H1 (cell line): ENCODE measurements around the gene DCN. TPM values are rescaled to one million over a fixed set of nuclear protein-coding genes. Genes with fewer than 3 reads are reported as not detected.

Source experiments
- USF2 ChIP-seq: IDR thresholded peaks from 2 replicates; pipeline ENCODE4 v1.6.1; 2011; ENCODE audit warnings: low read length, improper control_type of control experiment
- polyA plus RNA-seq, 7 experiments: library from polyadenylated mRNA; depleted of rRNA in 3 of 7; stranded (reverse) in 5 of 7; unstranded in 2 of 7; fragments of >200 nt in 5 of 7; fragments of 200-250 nt in 2 of 7; gene quantifications; 1 replicate in 5 of 7; 2 replicates in 1 of 7; 4 replicates in 1 of 7; pipeline versions ENCODE4 v1.2.1 to v1.2.3, GENCODE V29; 2011 to 2013; ENCODE audit warnings: missing spikeins in 2 of 7, mixed read lengths in 2 of 7
- small RNA-seq: library from polyadenylated mRNA; stranded (forward); fragments of <200 nt; extraction: miRNeasy Mini kit (QIAGEN cat#:217004); gene quantifications from one replicate; pipeline ENCODE3, GENCODE V24; 2013; ENCODE audit not compliant: insufficient read depth
- total RNA-seq: library from RNA; stranded (reverse); fragmentation: NEBNext Ultra II Directional; extraction: Animal tissue kit (Norgen Biotek cat#: 25700); gene quantifications from 2 replicates; pipeline ENCODE4 v1.2.1, GENCODE V29; 2021

DCN gene
- total and polyA plus RNA-seq, 2 of the 8 experiments (the other 6 are each of a cell fraction or from before 2014, with no cell fraction given), result not detected

- no peak for TF ChIP-seq USF2
Observed at GRCh38 chr12:91091916-91092715, 90.5 kb downstream of the DCN start (continued).

Small RNA genes within 50 kb of the gene (small RNA-seq; reads per million reads assigned to genes)
- gene AC007115.1, result not detected

Other genes starting within 250 kb of the DCN start
- not detected in 2 replicates for gene CCER1, start 227.6 kb downstream of the DCN start, total RNA-seq
- not detected in 2 replicates for gene CCER1, start 227.6 kb downstream of the DCN start, polyA plus RNA-seq (2011; rRNA removed)
- gene EPYC, start 177.8 kb downstream of the DCN start, total RNA-seq, result not detected in 2 replicates
- gene EPYC, start 177.8 kb downstream of the DCN start, polyA plus RNA-seq (2011; rRNA removed), result not detected in 2 replicates
- gene KERA, start 124.8 kb downstream of the DCN start, total RNA-seq, result not detected in 2 replicates
- not detected in 2 replicates for gene KERA, start 124.8 kb downstream of the DCN start, polyA plus RNA-seq (2011; rRNA removed)
- not detected in 2 replicates for gene LUM, start 71.3 kb downstream of the DCN start, total RNA-seq
- not detected in 2 replicates for gene LUM, start 71.3 kb downstream of the DCN start, polyA plus RNA-seq (2011; rRNA removed)